H9 (cell line): ENCODE measurements around the gene GRIA2. TPM values are rescaled to one million over a fixed set of nuclear protein-coding genes. Genes with fewer than 3 reads are reported as not detected.

Experiments
- DNase-seq: peaks from one replicate; pipeline ENCODE4 v3.0.0-alpha.2; 2017
- H2AFZ ChIP-seq: one replicate; pipeline ENCODE4 v1.6.1; 2013; ENCODE audit warnings: mild to moderate bottlenecking, low read length, control low read depth, moderate library complexity
- H2AK5ac ChIP-seq: 2 replicates; pipeline ENCODE4 v1.6.1; 2013; ENCODE audit warnings: low read length, control low read depth, mixed read lengths; ENCODE audit not compliant: insufficient read length
- H2BK120ac ChIP-seq: one replicate; pipeline ENCODE4 v1.6.1; 2013; ENCODE audit warnings: low read depth, mild to moderate bottlenecking, low read length, control low read depth, inconsistent platforms; ENCODE audit not compliant: poor library complexity, severe bottlenecking
- H2BK12ac ChIP-seq: 2 replicates; pipeline ENCODE4 v1.6.1; 2013; ENCODE audit warnings: low read length, control low read depth, mixed read lengths, low read depth; ENCODE audit not compliant: insufficient read length
- H2BK15ac ChIP-seq: 2 replicates; pipeline ENCODE4 v1.6.1; 2013; ENCODE audit warnings: low read depth, low read length, control low read depth
- H2BK20ac ChIP-seq: one replicate; pipeline ENCODE4 v1.6.1; 2013; ENCODE audit warnings: low read depth, mild to moderate bottlenecking, low read length, control low read depth, inconsistent platforms; ENCODE audit not compliant: poor library complexity, severe bottlenecking
- H2BK5ac ChIP-seq: 2 replicates; pipeline ENCODE4 v1.6.1; 2013; ENCODE audit warnings: low read length, control low read depth, mixed read lengths; ENCODE audit not compliant: insufficient read length
- H3K14ac ChIP-seq: 2 replicates; pipeline ENCODE4 v1.6.1; 2013; ENCODE audit warnings: low read length, control low read depth; ENCODE audit not compliant: insufficient read depth
- H3K18ac ChIP-seq: 2 replicates; pipeline ENCODE4 v1.6.1; 2013; ENCODE audit warnings: low read depth, mild to moderate bottlenecking, mixed read lengths, low read length, control low read depth; ENCODE audit not compliant: insufficient read length
- H3K23ac ChIP-seq: 2 replicates; pipeline ENCODE4 v1.6.1; 2013; ENCODE audit warnings: low read length, control low read depth, mixed read lengths, low read depth; ENCODE audit not compliant: insufficient read length
- H3K23me2 ChIP-seq: 2 replicates; pipeline ENCODE4 v1.6.1; 2013; ENCODE audit warnings: low read depth, mild to moderate bottlenecking, mixed read lengths, low read length, control low read depth; ENCODE audit not compliant: insufficient read length, poor library complexity, severe bottlenecking
- H3K27ac ChIP-seq: 2 replicates; pipeline ENCODE4 v1.5.1; 2013; ENCODE audit warnings: low read length, control low read depth, mixed read lengths, low read depth; ENCODE audit not compliant: insufficient read length
- H3K27me3 ChIP-seq: 2 replicates; pipeline ENCODE4 v1.6.1; 2013; ENCODE audit warnings: low read length, control low read depth, inconsistent platforms; ENCODE audit not compliant: insufficient read depth
- H3K4ac ChIP-seq: 2 replicates; pipeline ENCODE4 v1.6.1; 2013; ENCODE audit warnings: low read depth, mild to moderate bottlenecking, control low read depth, inconsistent platforms, low read length, moderate library complexity
- H3K4me1 ChIP-seq: 2 replicates; pipeline ENCODE4 v1.6.1; 2013; ENCODE audit warnings: low read length, control low read depth, inconsistent platforms; ENCODE audit not compliant: insufficient read depth
- H3K4me2 ChIP-seq: 2 replicates; pipeline ENCODE4 v1.6.1; 2013; ENCODE audit warnings: low read length, control low read depth, mixed read lengths; ENCODE audit not compliant: insufficient read length, insufficient read depth
- H3K56ac ChIP-seq: 2 replicates; pipeline ENCODE4 v1.6.1; 2013; ENCODE audit warnings: low read depth, mild to moderate bottlenecking, mixed read lengths, low read length, control low read depth; ENCODE audit not compliant: insufficient read length
- H3K79me1 ChIP-seq: 2 replicates; pipeline ENCODE4 v1.6.1; 2013; ENCODE audit warnings: low read depth, mild to moderate bottlenecking, moderate library complexity, low read length, control low read depth, inconsistent platforms; ENCODE audit not compliant: insufficient read depth, poor library complexity, severe bottlenecking
- H3K79me2 ChIP-seq: 2 replicates; pipeline ENCODE4 v1.6.1; 2013; ENCODE audit warnings: low read length, control low read depth, inconsistent platforms; ENCODE audit not compliant: insufficient read depth
- H3K9ac ChIP-seq: 2 replicates; pipeline ENCODE4 v1.6.1; 2013; ENCODE audit warnings: low read length, control low read depth, mixed read lengths; ENCODE audit not compliant: insufficient read length; ENCODE audit errors: extremely low read depth
- H3K9me3 ChIP-seq: one replicate; pipeline ENCODE4 v1.6.1; 2013; ENCODE audit warnings: low read depth, low read length, inconsistent platforms; ENCODE audit not compliant: control insufficient read depth
- H3T11ph ChIP-seq: one replicate; pipeline ENCODE4 v1.6.1; 2013; ENCODE audit warnings: mild to moderate bottlenecking, low read length, control low read depth, inconsistent platforms
- H4K20me1 ChIP-seq: one replicate; pipeline ENCODE4 v1.6.1; 2013; ENCODE audit not compliant: control insufficient read depth, insufficient read length, insufficient read depth
- H4K5ac ChIP-seq: 2 replicates; pipeline ENCODE4 v1.6.1; 2013; ENCODE audit warnings: low read depth, mild to moderate bottlenecking, mixed read lengths, low read length, control low read depth; ENCODE audit not compliant: insufficient read length
- H4K8ac ChIP-seq: replicated peaks from 2 replicates; pipeline ENCODE4 v1.6.1; 2013; ENCODE audit warnings: low read length, control low read depth, mixed read lengths, low read depth; ENCODE audit not compliant: insufficient read length
- H4K91ac ChIP-seq: 2 replicates; pipeline ENCODE4 v1.6.1; 2013; ENCODE audit warnings: low read depth, mild to moderate bottlenecking, moderate library complexity, mixed read lengths, low read length, control low read depth; ENCODE audit not compliant: insufficient read length
- H3K27ac Mint-ChIP-seq, 3 experiments: 2 replicates in 2 of 3; 3 replicates in 1 of 3; pipeline ENCODE4 v1.8.0; 2020 to 2021; ENCODE audit warnings: mixed read lengths in 3 of 3, mild to moderate bottlenecking in 1 of 3, moderate library complexity in 1 of 3
- H3K27me3 Mint-ChIP-seq: 2 replicates; pipeline ENCODE4 v1.8.0; 2021; ENCODE audit warnings: low read depth, mild to moderate bottlenecking, moderate library complexity, mixed read lengths
- H3K36me3 Mint-ChIP-seq, 3 experiments: 2 replicates in 2 of 3; 3 replicates in 1 of 3; pipeline ENCODE4 v1.8.0; 2020 to 2021; ENCODE audit warnings: low read depth in 3 of 3, mixed read lengths in 3 of 3; ENCODE audit not compliant: insufficient read depth in 1 of 3
- H3K4me1 Mint-ChIP-seq, 2 experiments: 2 replicates each; pipeline ENCODE4 v1.8.0; 2020; ENCODE audit warnings: mixed read lengths in 2 of 2
- H3K4me3 Mint-ChIP-seq, 2 experiments: 2 replicates in 1 of 2; 3 replicates in 1 of 2; pipeline ENCODE4 v1.8.0; 2020 to 2021; ENCODE audit warnings: mild to moderate bottlenecking in 2 of 2, mixed read lengths in 2 of 2, moderate library complexity in 1 of 2
- H3K9me3 Mint-ChIP-seq, 2 experiments: 2 replicates in 1 of 2; 3 replicates in 1 of 2; pipeline ENCODE4 v1.8.0; 2020; ENCODE audit warnings: mild to moderate bottlenecking in 2 of 2, mixed read lengths in 2 of 2, moderate library complexity in 1 of 2
- CTCF ChIP-seq: fragments of 200-600 bp; sonication (generic); conservative IDR thresholded peaks from 3 replicates; pipeline ENCODE4 v1.8.0; 2021; ENCODE audit warnings: antibody characterized with exemption, mild to moderate bottlenecking
- WGBS: extraction: QIAGEN DNeasy Blood & Tissue Kit; methylation state at CpG from one replicate; pipeline ENCODE4 v1.1.7; 2013; ENCODE audit warnings: missing lambda C conversion rate, low lambda C conversion rate, mixed read lengths; ENCODE audit not compliant: insufficient read length; ENCODE audit errors: extremely low coverage; 5-methylcytosine and 5-hydroxymethylcytosine counted together
- total RNA-seq: library from RNA; stranded (reverse); gene quantifications from 2 replicates; pipeline ENCODE4 v1.2.1, GENCODE V29; 2021

The GRIA2 gene
- total RNA-seq, 1 experiment from 2014 or later = not detected

DNA sequence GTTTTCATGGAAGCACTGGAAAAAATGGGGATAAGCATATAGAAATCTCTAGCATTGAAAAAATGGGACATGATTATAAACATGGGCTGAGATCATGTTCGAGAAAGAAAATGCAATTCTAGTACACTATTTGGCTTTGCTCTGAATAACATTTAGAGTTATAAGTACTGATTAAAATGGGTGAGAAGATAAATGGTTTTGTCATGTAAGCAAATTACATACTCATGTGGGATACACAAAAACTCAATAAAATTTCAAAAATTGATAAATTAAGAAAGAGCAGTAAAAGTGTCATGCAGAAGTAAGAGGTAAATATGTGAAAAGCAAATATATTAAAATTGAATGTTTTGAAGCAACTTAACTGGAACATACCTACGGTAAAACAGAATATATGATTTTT lies 99.6 kb downstream of the GRIA2 start:
- H3K79me2 ChIP-seq = no peaks in the 10 kb centered on the region
- no peak overlapping the region for H3K4ac ChIP-seq
- H2AFZ ChIP-seq = no peak overlapping the region
- no peak overlapping the region for H2BK120ac ChIP-seq
- H3K56ac ChIP-seq = no peak overlapping the region
- no peaks in the 10 kb centered on the region for H3K36me3 Mint-ChIP-seq
- no peak overlapping the region for H4K91ac ChIP-seq
- H2BK12ac ChIP-seq = no peak overlapping the region
- no peak overlapping the region for H3K4me2 ChIP-seq
- H3K27ac Mint-ChIP-seq = no peak overlapping the region
- H3K14ac ChIP-seq = no peak overlapping the region
- H2BK15ac ChIP-seq = no peak overlapping the region
- no peak overlapping the region for H3K4me3 Mint-ChIP-seq
- H2AK5ac ChIP-seq = no peak overlapping the region
- no peaks in the 10 kb centered on the region; the same call in none of the 2 replicates for H3K27me3 Mint-ChIP-seq
- H4K20me1 ChIP-seq = no peaks in the 10 kb centered on the region
- H3K4me1 ChIP-seq = no peaks in the 10 kb centered on the region
- H3K9me3 ChIP-seq = no peaks in the 10 kb centered on the region
- TF ChIP-seq CTCF = no peak
- no peak for DNase-seq
- no peak overlapping the region for H4K8ac ChIP-seq
- WGBS = no CpG with 5 or more reads among the region's 2 CpGs
- H3K18ac ChIP-seq = no peak overlapping the region
- no peak overlapping the region for H3T11ph ChIP-seq
- no peak overlapping the region for H4K5ac ChIP-seq
- H3K4me1 Mint-ChIP-seq = 0 out of 4 replicates have a peak, but pooled peaks cover 0 to 3% of the 10 kb centered on the region in 2 experiments
- no peak overlapping the region for H3K9ac ChIP-seq
- no peaks in the 10 kb centered on the region for H3K23me2 ChIP-seq
- no peaks in the 10 kb centered on the region for H3K9me3 Mint-ChIP-seq
- no peak overlapping the region for H3K23ac ChIP-seq
- H2BK5ac ChIP-seq = no peak overlapping the region
- no peak overlapping the region for H3K27ac ChIP-seq
- no peaks in the 10 kb centered on the region for H3K27me3 ChIP-seq
- H2BK20ac ChIP-seq = no peak overlapping the region
- no peaks in the 10 kb centered on the region for H3K79me1 ChIP-seq
